ENCODE data around the gene FYB1.

Gene FYB1

DNA sequence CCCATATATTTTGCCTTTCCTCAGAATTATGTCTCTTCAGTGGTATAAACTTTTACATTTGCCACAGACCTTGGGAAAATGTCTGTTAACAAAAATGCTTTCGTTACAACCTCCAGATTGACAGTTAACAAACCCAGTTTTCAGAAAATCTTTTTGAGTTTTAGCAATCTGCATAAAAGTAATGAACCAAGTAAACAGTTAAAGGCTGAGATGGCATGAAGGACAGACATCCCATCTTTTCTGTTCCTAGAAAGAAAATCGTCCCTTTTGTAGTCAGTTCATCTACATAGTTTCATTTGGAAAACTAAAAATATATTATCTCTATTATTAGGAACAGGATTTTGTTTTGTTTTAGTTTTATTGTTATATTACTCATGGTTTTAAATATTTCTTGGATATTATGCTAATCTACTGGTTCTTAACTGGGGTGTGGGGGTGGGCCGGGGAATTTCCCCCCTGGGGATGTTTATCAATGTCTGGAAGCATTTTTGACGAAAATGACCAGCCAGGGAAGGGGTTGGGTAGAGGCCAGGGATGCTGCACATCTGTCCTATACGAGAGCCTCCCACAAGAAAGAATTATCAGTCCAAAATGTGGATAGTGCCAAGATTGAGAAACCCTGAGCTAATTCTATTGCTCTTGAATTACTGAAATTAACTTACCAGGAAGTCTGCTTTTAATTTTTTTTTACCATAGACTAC lies 11.9 kb downstream of the FYB1 start:
- in situ Hi-C loops (cut with HindIII; ENCODE audit: low sequenced_read_pairs), result no loop called here
- no peak for DNase-seq (ENCODE audit: low read depth)
- TF ChIP-seq, protein P1, sequence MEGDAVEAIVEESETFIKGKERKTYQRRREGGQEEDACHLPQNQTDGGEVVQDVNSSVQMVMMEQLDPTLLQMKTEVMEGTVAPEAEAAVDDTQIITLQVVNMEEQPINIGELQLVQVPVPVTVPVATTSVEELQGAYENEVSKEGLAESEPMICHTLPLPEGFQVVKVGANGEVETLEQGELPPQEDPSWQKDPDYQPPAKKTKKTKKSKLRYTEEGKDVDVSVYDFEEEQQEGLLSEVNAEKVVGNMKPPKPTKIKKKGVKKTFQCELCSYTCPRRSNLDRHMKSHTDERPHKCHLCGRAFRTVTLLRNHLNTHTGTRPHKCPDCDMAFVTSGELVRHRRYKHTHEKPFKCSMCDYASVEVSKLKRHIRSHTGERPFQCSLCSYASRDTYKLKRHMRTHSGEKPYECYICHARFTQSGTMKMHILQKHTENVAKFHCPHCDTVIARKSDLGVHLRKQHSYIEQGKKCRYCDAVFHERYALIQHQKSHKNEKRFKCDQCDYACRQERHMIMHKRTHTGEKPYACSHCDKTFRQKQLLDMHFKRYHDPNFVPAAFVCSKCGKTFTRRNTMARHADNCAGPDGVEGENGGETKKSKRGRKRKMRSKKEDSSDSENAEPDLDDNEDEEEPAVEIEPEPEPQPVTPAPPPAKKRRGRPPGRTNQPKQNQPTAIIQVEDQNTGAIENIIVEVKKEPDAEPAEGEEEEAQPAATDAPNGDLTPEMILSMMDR (IDR thresholded peaks at IDR 0.05; ENCODE audit: low read depth, low read length, missing control alignments), result no peak
- H3K4me3 ChIP-seq (ENCODE audit: low read depth, low read length), result no peak overlapping the region

DNA sequence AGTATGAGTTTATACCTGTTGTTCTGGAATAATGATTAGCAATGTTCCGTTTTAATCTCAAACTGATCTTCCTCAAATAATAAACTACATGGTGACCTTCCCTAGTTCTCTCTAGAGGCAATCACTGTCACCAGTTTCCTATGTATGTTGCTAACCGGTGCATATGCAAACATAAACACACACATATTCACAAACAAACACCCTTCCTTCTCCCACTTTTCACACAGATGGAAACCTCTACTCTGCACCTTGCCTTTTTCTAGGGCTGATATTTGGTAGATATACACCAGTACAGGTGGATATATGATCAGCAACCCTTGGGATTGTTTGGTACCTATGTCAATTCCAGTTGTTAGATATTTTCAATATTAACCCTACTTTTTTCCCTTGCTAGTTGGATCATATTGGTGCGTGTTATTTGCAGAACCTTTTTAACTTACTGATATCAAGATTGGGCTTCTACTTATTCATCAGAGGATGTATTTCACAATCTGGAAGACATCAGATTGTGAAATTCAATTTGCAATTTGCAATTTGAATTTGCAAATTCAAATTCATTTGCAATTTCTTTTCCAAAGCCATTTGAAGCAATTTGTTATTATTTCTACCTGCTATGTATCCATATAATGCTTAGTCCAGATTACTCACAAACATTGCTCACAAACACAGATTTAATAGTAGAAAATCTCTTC lies 12.6 kb downstream of the FYB1 start:
- no peak for DNase-seq (ENCODE audit: low read depth)
- in situ Hi-C loops (cut with HindIII; ENCODE audit: low sequenced_read_pairs), result no loop called here
- no peak overlapping the region for H3K4me3 ChIP-seq (ENCODE audit: low read depth, low read length)
- TF ChIP-seq, protein P1 (IDR thresholded peaks at IDR 0.05; ENCODE audit: low read depth, low read length, missing control alignments), result no peak

DNA sequence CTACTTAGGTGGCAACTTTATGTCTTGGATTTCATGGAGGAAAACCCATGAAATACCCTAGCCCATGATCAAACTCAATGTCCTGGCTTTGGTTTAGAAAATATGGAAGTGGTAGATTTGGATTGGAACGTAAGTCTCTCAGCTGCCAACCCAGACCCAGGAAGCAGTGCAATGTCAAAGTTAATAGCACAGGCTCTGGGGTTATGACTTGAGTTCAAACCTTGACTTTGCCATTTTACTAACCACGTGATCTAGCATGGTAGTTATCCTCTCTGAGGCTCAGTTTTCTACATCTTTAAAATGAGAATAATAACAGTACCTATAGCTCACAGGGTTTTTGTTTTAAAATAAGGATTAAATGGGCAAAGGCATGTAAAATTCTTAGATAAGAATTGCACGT lies 13.8 kb downstream of the FYB1 start:
- no peak for DNase-seq (ENCODE audit: low read depth)
- in situ Hi-C loops (cut with HindIII; ENCODE audit: low sequenced_read_pairs), result no loop called here
- H3K4me3 ChIP-seq (ENCODE audit: low read depth, low read length), result no peak overlapping the region
- TF ChIP-seq, protein P1 (IDR thresholded peaks at IDR 0.05; ENCODE audit: low read depth, low read length, missing control alignments), result no peak

DNA sequence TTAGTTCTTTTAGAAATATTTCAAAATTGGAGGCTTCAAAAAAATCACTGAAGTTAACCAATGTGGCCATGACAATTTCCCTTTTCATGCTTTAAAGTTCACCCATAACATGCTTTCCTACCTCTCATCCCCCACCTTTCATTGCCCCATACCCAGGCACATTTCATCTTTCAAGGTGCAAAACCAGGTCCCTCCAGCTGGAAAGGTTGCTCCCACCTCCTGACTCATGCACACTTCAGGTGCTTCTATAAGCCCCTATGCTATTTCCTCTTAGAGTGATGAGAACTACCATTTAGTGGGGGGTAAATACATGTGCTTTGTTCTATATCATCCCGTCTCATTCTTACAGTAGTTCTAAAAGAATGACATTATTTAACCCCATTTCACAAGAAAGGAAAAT lies 15.4 kb downstream of the FYB1 start:
- no peak for DNase-seq (ENCODE audit: low read depth)
- H3K4me3 ChIP-seq (ENCODE audit: low read depth, low read length), result no peak overlapping the region
- in situ Hi-C loops (cut with HindIII; ENCODE audit: low sequenced_read_pairs), result no loop called here
- TF ChIP-seq, protein P1 (IDR thresholded peaks at IDR 0.05; ENCODE audit: low read depth, low read length, missing control alignments), result no peak

DNA sequence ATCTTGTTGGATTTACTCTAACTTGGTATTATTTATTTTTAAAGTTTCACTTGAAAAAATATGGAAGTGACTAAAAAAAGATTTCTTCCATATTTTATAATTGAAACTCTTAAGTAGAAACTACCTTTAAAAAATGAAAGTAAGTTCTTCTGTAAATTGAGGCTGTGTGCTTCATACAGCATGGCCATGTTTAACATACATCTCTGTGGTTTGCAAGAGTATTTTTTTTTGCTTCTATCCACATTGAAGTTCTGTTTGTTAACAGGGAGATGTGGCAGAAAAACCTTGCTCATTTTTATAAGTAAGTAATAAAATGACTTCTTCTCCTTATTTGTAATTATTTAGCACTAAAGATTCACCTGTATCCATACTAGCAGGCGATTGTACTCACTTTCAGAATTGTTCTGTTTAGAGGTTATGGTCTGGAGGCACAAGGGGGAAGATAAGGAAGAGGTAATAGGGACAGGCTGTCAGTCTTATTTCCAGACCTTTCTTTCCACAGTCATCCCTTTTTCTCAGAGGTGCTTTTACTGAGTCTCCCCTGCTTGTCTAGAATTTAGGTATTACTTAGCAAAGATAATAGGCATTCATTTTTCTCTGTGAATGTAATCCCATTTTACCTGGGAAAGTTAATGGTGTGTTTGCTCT lies 16.0 kb downstream of the FYB1 start:
- DNase-seq (ENCODE audit: low read depth), result no peak
- H3K4me3 ChIP-seq (ENCODE audit: low read depth, low read length), result no peak overlapping the region
- TF ChIP-seq, protein P1 (IDR thresholded peaks at IDR 0.05; ENCODE audit: low read depth, low read length, missing control alignments), result no peak
- in situ Hi-C loops (cut with HindIII; ENCODE audit: low sequenced_read_pairs), result no loop called here

DNA sequence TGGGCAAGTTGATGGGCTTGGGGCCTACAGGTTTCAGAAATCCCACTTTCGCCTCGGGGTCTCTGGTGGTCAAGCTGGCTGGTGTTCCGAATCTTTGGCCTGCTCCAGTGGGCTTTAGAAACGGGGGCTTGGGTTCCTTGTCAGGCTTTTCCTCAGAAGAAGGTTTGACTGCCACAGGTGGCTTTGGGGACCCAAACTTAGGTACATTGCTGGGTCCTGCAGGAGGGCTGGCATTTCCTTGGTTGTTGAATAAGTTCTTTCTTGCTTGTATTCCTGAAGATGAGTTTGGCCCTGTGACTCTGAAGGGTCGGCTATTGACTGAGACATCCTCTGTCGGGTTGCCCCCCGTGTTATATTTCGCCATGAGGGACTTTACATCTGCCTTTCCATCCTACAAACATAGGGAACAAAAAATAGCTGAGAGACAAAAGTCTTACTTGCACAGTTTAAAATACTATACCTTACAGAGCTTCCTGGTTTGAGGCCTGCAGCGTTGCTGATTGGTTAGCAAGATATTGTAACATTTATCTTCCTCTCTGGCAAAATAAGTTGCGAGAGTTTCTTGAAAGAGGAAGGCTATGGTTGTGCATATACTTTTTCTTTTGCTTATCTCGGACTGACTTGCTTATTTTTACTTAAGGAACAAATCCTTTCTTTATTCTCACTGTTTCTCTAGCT lies 16.6 kb downstream of the FYB1 start:
- no peak for DNase-seq (ENCODE audit: low read depth)
- H3K4me3 ChIP-seq (ENCODE audit: low read depth, low read length), result no peak overlapping the region
- TF ChIP-seq, protein P1 (IDR thresholded peaks at IDR 0.05; ENCODE audit: low read depth, low read length, missing control alignments), result no peak
- in situ Hi-C loops (cut with HindIII; ENCODE audit: low sequenced_read_pairs), result no loop called here
